Body of pancreas (tissue), 4 donors: ENCODE measurements around the gene CAP1.

Experiments
- CTCF ChIP-seq, 7 experiments: fragments of 450-650 bp in 4 of 7; fragments of 200-600 bp in 3 of 7; sonication (generic) in 3 of 7; IDR thresholded peaks; one replicate each; pipeline ENCODE4 v1.5.1; 2016 to 2019; ENCODE audit warnings: antibody characterized with exemption in 7 of 7
- POLR2A ChIP-seq, 3 donors: fragments of 450-650 bp; IDR thresholded peaks; one replicate each; pipeline ENCODE4 v1.6.1; 2016; ENCODE audit warnings: antibody characterized with exemption in 3 of 3, mild to moderate bottlenecking in 2 of 3

GRCh38 chr1:40001456-40001855 is 39.1 kb upstream of the CAP1 start:
- TF ChIP-seq POLR2A (IDR thresholded peaks at IDR 0.05) (no peak), CTCF (IDR thresholded peaks at IDR 0.05) (no peak)
